Hepatocyte (in vitro differentiated cells): ENCODE results near the gene MTERF4.

ENCODE experiments used
- CTCF ChIP-seq: fragments of 200-600 bp; sonication (generic); IDR thresholded peaks from 2 replicates; pipeline ENCODE4 v1.5.1; 2016; ENCODE audit warnings: antibody characterized with exemption, mild to moderate bottlenecking; ENCODE audit not compliant: poor library complexity
- EZH2 ChIP-seq: fragments of 200-600 bp; sonication (generic); IDR thresholded peaks from 2 replicates; pipeline ENCODE4 v1.6.1; 2016; ENCODE audit warnings: antibody characterized with exemption, mild to moderate bottlenecking, borderline replicate concordance
- EZH2phosphoT487 ChIP-seq: fragments of 200-600 bp; sonication (generic); IDR thresholded peaks from one replicate; pipeline ENCODE4 v1.6.1; 2018; ENCODE audit warnings: antibody characterized with exemption, mild to moderate bottlenecking, low read depth, moderate library complexity; ENCODE audit not compliant: unreplicated experiment, severe bottlenecking

DNA sequence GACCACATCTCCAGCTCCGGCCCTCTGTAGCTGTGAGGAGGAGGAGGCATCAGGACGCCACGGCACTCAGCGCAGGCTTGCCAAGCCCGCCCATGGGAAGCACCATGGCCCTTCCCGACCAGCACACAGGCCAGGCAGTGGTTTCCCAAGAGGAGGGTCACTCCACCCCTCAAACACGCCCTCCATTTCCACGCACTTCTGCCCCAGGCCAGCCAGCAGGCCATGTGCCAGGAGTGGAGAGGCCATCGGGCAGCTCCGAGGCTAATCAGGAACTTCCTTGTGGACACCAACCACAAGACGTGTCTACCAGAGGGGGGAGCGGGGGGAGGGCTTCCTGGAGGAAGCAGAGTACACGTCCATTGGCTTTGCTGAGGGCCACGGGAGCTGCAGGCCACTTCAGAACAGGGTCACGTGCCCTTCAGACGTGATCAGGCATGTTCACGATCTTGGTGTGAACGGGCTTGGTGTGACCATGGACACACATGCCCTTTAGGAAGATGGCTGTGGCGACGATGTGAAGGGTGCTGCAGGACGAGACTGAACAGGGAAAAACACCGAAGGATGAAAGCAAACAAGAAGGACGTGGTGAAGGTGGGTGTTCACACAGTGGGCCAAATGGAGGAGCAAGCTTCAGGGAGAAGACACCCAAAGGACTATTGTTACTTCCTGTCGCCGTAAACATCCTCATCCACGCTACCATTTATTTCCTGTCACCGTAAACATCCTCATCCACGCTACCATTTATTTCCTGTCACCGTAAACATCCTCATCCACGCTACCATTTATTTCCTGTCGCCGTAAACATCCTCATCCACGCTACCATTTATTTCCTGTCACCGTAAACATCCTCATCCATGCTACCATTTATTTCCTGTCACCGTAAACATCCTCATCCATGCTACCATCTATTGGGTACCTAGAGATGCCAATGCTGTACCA, 6.5 kb upstream of the MTERF4 start:
- no peak for TF ChIP-seq CTCF
- TF ChIP-seq EZH2phosphoT487: no peak
- TF ChIP-seq EZH2: no peak
